WTC11 (cell line): ENCODE measurements around the gene TAMALIN. TPM values are rescaled to one million over a fixed set of nuclear protein-coding genes. Genes with fewer than 3 reads are reported as not detected.

Experiments
- ATAC-seq: fragments of 200-7000 bp; cut with Tn5 transposase; 2 replicates; pipeline ENCODE4 v1.10.0; 2021; ENCODE audit warnings: mild to moderate bottlenecking, moderate library complexity
- CTCF ChIA-PET: fragments of 300-600 bp; sonication (Branson Sonifier 250); formaldehyde crosslinking; loops from one replicate; lab custom pipeline; 2021; ENCODE audit warnings: antibody characterized with exemption; lab: Charles Lee
- POLR2A ChIA-PET: fragments of 350-600 bp; sonication (Branson Sonifier 250); formaldehyde crosslinking; loops from one replicate; lab custom pipeline; 2021; ENCODE audit warnings: antibody characterized with exemption; lab: Charles Lee
- DNase-seq: peaks from one replicate; pipeline ENCODE4 v3.0.0; 2021; ENCODE audit warnings: low spot score
- H3K27ac Mint-ChIP-seq: 2 replicates; pipeline ENCODE4 v1.8.0; 2021; ENCODE audit warnings: mixed read lengths
- H3K27me3 Mint-ChIP-seq: 2 replicates; pipeline ENCODE4 v1.8.0; 2021; ENCODE audit warnings: low read depth, mild to moderate bottlenecking, moderate library complexity, mixed read lengths
- H3K36me3 Mint-ChIP-seq: 2 replicates; pipeline ENCODE4 v1.8.0; 2021; ENCODE audit warnings: mixed read lengths
- H3K4me1 Mint-ChIP-seq: 2 replicates; pipeline ENCODE4 v1.8.0; 2022; ENCODE audit warnings: mixed read lengths
- H3K4me3 Mint-ChIP-seq: 2 replicates; pipeline ENCODE4 v1.8.0; 2021; ENCODE audit warnings: mild to moderate bottlenecking, moderate library complexity, mixed read lengths
- H3K9me3 Mint-ChIP-seq: 2 replicates; pipeline ENCODE4 v1.8.0; 2021; ENCODE audit warnings: mixed read lengths
- ATF6 ChIP-seq: sonication (generic); formaldehyde crosslinking; IDR thresholded peaks from 2 replicates; pipeline ENCODE4 v1.8.1; 2023; ENCODE audit warnings: mild to moderate bottlenecking, missing genetic modification reagents
- CDX4 ChIP-seq: fragments of 250-450 bp; sonication (Bioruptor Pico); IDR thresholded peaks from 2 replicates; pipeline ENCODE4 v1.9.0; 2021; ENCODE audit warnings: moderate library complexity, mild to moderate bottlenecking, inconsistent platforms, borderline replicate concordance
- CTCF ChIP-seq: fragments of 200-600 bp; IDR thresholded peaks from 2 replicates; pipeline ENCODE4 v1.8.0; 2022; ENCODE audit warnings: antibody characterized with exemption
- E2F5 ChIP-seq: sonication (generic); formaldehyde crosslinking; IDR thresholded peaks from 2 replicates; pipeline ENCODE4 v1.8.1; 2022; ENCODE audit warnings: mild to moderate bottlenecking, moderate library complexity, missing genetic modification reagents
- ELF4 ChIP-seq: sonication (generic); formaldehyde crosslinking; IDR thresholded peaks from 2 replicates; pipeline ENCODE4 v1.8.1; 2022; ENCODE audit warnings: low read depth, mild to moderate bottlenecking, moderate library complexity, missing genetic modification reagents
- ESRRA ChIP-seq: sonication (generic); formaldehyde crosslinking; IDR thresholded peaks from 2 replicates; pipeline ENCODE4 v1.8.1; 2022; ENCODE audit warnings: mild to moderate bottlenecking, missing genetic modification reagents, borderline replicate concordance
- FOXP1 ChIP-seq: sonication (generic); formaldehyde crosslinking; IDR thresholded peaks from 2 replicates; pipeline ENCODE4 v1.8.0; 2022; ENCODE audit warnings: missing genetic modification reagents, mild to moderate bottlenecking, moderate library complexity, borderline replicate concordance
- GTF2I ChIP-seq: fragments of 250-450 bp; sonication (Bioruptor Pico); conservative IDR thresholded peaks from 2 replicates; pipeline ENCODE4 v1.4.0; 2021; ENCODE audit warnings: mild to moderate bottlenecking
- HMGXB4 ChIP-seq: sonication (generic); formaldehyde crosslinking; IDR thresholded peaks from 2 replicates; pipeline ENCODE4 v1.8.1; 2023; ENCODE audit warnings: mild to moderate bottlenecking, moderate library complexity, missing genetic modification reagents
- KAT7 ChIP-seq: sonication (generic); formaldehyde crosslinking; IDR thresholded peaks from 2 replicates; pipeline ENCODE4 v1.8.1; 2023; ENCODE audit warnings: missing genetic modification reagents, mild to moderate bottlenecking, borderline replicate concordance
- MYBL2 ChIP-seq: sonication (generic); formaldehyde crosslinking; IDR thresholded peaks from 2 replicates; pipeline ENCODE4 v1.8.1; 2023; ENCODE audit warnings: mild to moderate bottlenecking, moderate library complexity, missing genetic modification reagents
- NFATC4 ChIP-seq: fragments of 250-450 bp; sonication (Bioruptor Pico); IDR thresholded peaks from 2 replicates; pipeline ENCODE4 v1.9.0; 2021; ENCODE audit warnings: mild to moderate bottlenecking
- NFE2L1 ChIP-seq: sonication (generic); formaldehyde crosslinking; IDR thresholded peaks from 2 replicates; pipeline ENCODE4 v1.8.1; 2023; ENCODE audit warnings: missing genetic modification reagents
- NR2C2 ChIP-seq: sonication (generic); formaldehyde crosslinking; IDR thresholded peaks from 2 replicates; pipeline ENCODE4 v1.8.0; 2022; ENCODE audit warnings: mild to moderate bottlenecking, missing genetic modification reagents
- OVOL2 ChIP-seq: fragments of 250-450 bp; sonication (Bioruptor Pico); IDR thresholded peaks from 2 replicates; pipeline ENCODE4 v1.9.0; 2021; ENCODE audit warnings: mild to moderate bottlenecking, borderline replicate concordance
- RELA ChIP-seq: sonication (generic); formaldehyde crosslinking; IDR thresholded peaks from 2 replicates; pipeline ENCODE4 v1.8.1; 2022; ENCODE audit warnings: missing genetic modification reagents, mild to moderate bottlenecking, borderline replicate concordance
- SP1 ChIP-seq: sonication (generic); formaldehyde crosslinking; conservative IDR thresholded peaks from 2 replicates; pipeline ENCODE4 v1.8.1; 2022; ENCODE audit warnings: missing genetic modification reagents
- TEAD1 ChIP-seq: sonication (generic); formaldehyde crosslinking; IDR thresholded peaks from 2 replicates; pipeline ENCODE4 v1.8.0; 2022; ENCODE audit warnings: mild to moderate bottlenecking, missing genetic modification reagents
- ZBTB21 ChIP-seq: sonication (generic); formaldehyde crosslinking; IDR thresholded peaks from 2 replicates; pipeline ENCODE4 v1.8.1; 2023; ENCODE audit warnings: mild to moderate bottlenecking, missing genetic modification reagents, borderline replicate concordance
- ZNF138 ChIP-seq: sonication (generic); formaldehyde crosslinking; conservative IDR thresholded peaks from 2 replicates; pipeline ENCODE4 v1.8.1; 2022; ENCODE audit warnings: mild to moderate bottlenecking, moderate library complexity, missing genetic modification reagents
- ZNF263 ChIP-seq: sonication (generic); formaldehyde crosslinking; IDR thresholded peaks from 2 replicates; pipeline ENCODE4 v1.8.1; 2022; ENCODE audit warnings: low read depth, mild to moderate bottlenecking, moderate library complexity, missing genetic modification reagents
- total RNA-seq: library from RNA; stranded (reverse); gene quantifications from 3 replicates; pipeline ENCODE4 v1.2.3, GENCODE V29; 2021

TAMALIN gene
- total RNA-seq, 1 experiment from 2014 or later, result 6.1 TPM

- TF ChIP-seq KAT7 (CRISPR knock-in tag), result no peak
- TF ChIP-seq MYBL2 (CRISPR knock-in tag), result no peak
- TF ChIP-seq ELF4, result no peak
- TF ChIP-seq CTCF, result no peak
- no peak for TF ChIP-seq SP1 (CRISPR knock-in tag)
- TF ChIP-seq RELA (CRISPR knock-in tag), result no peak
- TF ChIP-seq HMGXB4 (CRISPR knock-in tag), result no peak
- no peak for TF ChIP-seq E2F5 (CRISPR knock-in tag)
- TF ChIP-seq NR2C2, result no peak
- TF ChIP-seq TEAD1 (CRISPR knock-in tag), result no peak
These were observed 5.0 kb downstream of the TAMALIN start (continued) for GRCh38 chr12:52011602-52012214.

GRCh38 chr12:52013626-52014310 lies 7.0 kb downstream of the TAMALIN start:
- peaks cover 5% of the 10 kb centered on the region; the same call in 1 of the 2 replicates for H3K36me3 Mint-ChIP-seq
- peaks cover 31% of the 10 kb centered on the region for H3K4me1 Mint-ChIP-seq
- no peaks in the 10 kb centered on the region for H3K9me3 Mint-ChIP-seq
- TF ChIP-seq MYBL2 (CRISPR knock-in tag) (no peak), CDX4 (CRISPR knock-in tag) (no peak), HMGXB4 (CRISPR knock-in tag) (no peak), ESRRA (no peak), GTF2I (no peak), ATF6 (no peak), ZBTB21 (CRISPR knock-in tag) (no peak), ZNF138 (CRISPR knock-in tag) (no peak), FOXP1 (CRISPR knock-in tag) (no peak), OVOL2 (CRISPR knock-in tag) (no peak), NFATC4 (CRISPR knock-in tag) (no peak), NFE2L1 (CRISPR knock-in tag) (no peak), ZNF263 (no peak)
- TF ChIP-seq, all 79 proteins: peak for 0
- Mint-ChIP-seq H3K4me3 (peak overlapping the region; percentile 47; the same call in 1 of the 2 replicates), H3K27ac (no peak overlapping the region), H3K27me3 (peaks cover 61% of the 10 kb centered on the region)
- POLR2A ChIA-PET, result no interaction called here
- CTCF ChIA-PET, result interaction anchor here (0.7 to 38.0 kb wide), 8 partner anchors 9 to 168 kb away, joined by 3 to 1431 read pairs (median 3); partner anchors contain the start of genes ATG101 and TAMALIN
- no peak for ATAC-seq
- no peak for DNase-seq
